HG02840 (cell line): Measurements from ENCODE around the gene DSE.

Experiments
- ATAC-seq: cut with Tn5 transposase; IDR thresholded peaks from one replicate; pipeline ENCODE4 v1.9.1; 2021; ENCODE audit warnings: mild to moderate bottlenecking, moderate library complexity, moderate number of reproducible peaks; ENCODE audit not compliant: unreplicated experiment, low FRiP score

Gene DSE

GRCh38 chr6:116406678-116407345, 36.1 kb downstream of the DSE start:
- no peak for ATAC-seq

DNA sequence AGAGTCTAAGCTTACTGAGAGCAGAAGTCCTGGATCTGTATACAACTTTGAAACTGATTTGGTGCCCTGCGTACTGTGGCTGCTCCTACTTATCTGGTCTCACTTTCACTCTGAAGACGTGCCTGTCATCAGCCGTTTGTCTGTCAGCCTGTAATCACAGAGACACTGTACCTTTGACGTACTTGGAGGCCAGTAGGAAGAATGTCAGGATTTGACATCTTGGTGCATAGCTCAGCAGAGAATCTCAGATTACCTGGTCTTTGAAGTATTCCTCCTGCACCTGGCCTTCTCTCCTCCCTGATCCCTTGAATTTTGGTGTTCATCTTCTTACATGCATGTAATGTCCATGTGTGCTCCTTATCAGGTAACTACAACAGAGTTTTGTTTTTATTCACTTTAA, 37.7 kb downstream of the DSE start:
- no peak for ATAC-seq

DNA sequence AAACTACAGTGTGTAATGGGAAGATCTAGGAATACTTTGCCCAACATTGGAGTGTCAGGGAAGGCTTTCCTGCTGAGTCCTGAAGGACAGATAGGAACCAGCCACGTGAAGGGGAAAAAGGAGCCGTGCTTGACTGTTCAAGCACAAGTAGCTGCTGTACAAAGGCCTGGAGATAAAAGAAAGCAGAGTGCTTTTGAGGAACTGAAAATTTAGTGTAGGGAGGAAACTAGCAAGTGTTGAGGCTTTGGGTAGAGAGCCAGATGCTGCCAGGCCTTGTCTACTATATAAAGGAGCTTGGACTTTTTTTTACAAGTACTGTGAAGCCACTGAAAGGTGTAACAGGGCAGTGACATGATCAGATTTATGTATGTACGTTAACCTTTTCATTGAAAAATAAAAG, 39.0 kb downstream of the DSE start:
- ATAC-seq = peak; percentile 80

DNA sequence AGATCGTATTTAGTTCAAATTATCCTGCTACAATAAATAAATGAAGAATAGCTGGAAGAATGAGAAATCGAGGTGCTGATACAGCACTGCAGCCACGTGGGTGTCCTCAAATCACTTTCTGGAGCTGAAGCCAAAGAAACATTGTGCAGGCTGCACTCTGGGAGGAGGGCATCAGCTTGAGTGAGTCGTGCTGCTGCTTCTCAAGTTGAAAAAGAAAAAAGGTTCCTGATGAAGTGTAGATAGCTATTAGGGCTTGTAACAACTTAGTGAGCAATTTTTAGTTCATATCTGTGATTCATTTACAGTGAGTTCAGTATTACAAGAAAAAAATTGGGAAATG, 40.5 kb downstream of the DSE start:
- ATAC-seq = no peak

DNA sequence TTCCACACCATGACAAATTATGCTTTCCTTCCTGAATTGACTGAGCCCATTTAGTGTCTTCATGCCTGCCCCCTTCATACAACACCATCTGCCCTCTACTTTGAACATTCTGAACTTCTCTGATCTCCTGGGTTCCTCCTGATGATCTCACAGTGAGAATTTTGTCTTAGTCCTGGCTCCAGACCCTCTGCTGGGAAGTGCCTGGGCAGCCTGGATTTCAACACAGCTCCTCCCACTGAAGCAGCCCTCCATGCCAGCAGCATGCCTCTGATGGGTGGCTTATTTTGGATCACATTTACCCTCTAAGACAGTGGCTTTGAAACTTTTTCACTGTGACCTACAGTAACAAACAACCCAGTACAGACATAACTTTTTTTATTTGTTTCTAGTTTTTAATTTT, 41.5 kb downstream of the DSE start:
- no peak for ATAC-seq

- no peak for ATAC-seq
Measured at GRCh38 chr6:116413357-116413756, 42.6 kb downstream of the DSE start.

DNA sequence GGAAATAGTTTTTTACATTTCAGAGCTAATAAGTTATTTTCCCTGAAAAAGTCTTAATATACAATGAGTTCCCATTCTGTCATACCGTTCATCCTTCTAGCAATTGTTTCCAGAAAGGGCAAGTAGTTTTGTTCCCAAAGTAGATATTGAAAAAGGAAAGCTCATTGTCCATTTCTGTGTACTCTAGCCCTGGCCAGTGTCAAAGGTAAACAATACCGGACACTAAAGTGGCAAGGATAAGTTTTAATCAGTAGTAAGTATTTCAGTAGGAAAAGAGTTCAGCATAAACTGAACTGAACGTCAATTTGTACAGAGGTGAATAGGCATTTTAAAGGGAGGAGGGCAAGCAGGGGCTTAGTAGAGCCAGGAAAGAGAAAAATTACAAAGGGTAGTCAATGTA, 46.9 kb downstream of the DSE start:
- ATAC-seq = no peak

- ATAC-seq = no peak
Measured at GRCh38 chr6:116419069-116419786, 48.5 kb downstream of the DSE start.

DNA sequence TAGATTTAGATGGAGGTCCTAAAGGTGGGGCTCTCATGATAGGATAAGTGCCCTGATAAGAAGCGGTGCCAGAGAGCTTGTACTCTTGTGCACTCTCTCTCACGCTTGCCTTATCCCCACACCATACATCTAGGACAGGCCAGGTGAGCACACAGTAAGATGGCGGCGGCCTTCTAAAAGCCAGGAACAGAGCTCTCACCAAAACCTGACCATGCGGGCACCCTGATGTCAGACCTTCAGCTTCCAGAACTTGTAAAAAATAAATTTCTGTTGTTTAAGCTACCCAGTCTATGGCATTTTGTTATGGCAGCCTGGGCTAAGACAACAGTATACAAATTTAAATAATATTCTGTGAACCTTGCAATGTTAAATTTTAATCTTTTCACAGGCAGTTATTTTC, 49.6 kb downstream of the DSE start:
- no peak for ATAC-seq

GRCh38 chr6:116422238-116422637, 51.5 kb downstream of the DSE start:
- ATAC-seq = no peak

GRCh38 chr6:116424001-116424400, 53.3 kb downstream of the DSE start:
- no peak for ATAC-seq

- no peak for ATAC-seq
Measured at GRCh38 chr6:116426551-116426950, 55.8 kb downstream of the DSE start.

- ATAC-seq = no peak
Measured at GRCh38 chr6:116429111-116429510, 58.4 kb downstream of the DSE start.

GRCh38 chr6:116430860-116431259, 60.1 kb downstream of the DSE start:
- no peak for ATAC-seq

GRCh38 chr6:116431964-116432595, 61.3 kb downstream of the DSE start:
- no peak for ATAC-seq

DNA sequence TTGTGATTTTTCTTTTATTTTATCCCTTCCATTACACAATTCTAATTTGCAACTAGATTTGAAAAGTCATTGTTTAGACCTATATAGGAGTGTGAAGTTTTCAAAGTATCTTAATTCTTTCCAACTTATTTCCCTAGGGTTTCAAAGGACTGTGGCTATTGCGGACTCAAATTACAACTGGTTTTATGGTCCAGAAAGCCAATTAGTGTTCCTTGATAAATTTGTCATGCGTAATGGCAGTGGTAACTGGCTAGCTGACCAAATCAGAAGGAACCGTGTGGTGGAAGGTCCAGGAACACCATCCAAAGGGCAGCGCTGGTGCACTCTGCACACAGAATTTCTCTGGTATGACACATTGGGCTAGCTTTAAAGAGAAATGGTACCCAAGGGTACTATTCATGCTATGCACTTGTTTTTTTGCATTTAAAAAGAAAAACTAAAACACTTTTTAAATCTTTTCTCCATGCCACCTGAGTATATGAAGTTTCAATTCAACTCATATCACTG, 62.5 kb downstream of the DSE start:
- ATAC-seq = no peak

- ATAC-seq = no peak
Measured at GRCh38 chr6:116434056-116434725, 63.4 kb downstream of the DSE start.

- no peak for ATAC-seq
Measured at GRCh38 chr6:116436586-116436985, 65.8 kb downstream of the DSE start.

- ATAC-seq = no peak
Measured at GRCh38 chr6:116437656-116438055, 66.9 kb downstream of the DSE start.

- ATAC-seq = no peak
Measured at GRCh38 chr6:116438590-116439448, 68.1 kb downstream of the DSE start.
